HG03460 (cell line): ENCODE measurements around the gene CFAP61.

Experiments used
- ATAC-seq: cut with Tn5 transposase; IDR thresholded peaks from one replicate; pipeline ENCODE4 v1.9.1; 2021; ENCODE audit not compliant: unreplicated experiment

Gene CFAP61

DNA sequence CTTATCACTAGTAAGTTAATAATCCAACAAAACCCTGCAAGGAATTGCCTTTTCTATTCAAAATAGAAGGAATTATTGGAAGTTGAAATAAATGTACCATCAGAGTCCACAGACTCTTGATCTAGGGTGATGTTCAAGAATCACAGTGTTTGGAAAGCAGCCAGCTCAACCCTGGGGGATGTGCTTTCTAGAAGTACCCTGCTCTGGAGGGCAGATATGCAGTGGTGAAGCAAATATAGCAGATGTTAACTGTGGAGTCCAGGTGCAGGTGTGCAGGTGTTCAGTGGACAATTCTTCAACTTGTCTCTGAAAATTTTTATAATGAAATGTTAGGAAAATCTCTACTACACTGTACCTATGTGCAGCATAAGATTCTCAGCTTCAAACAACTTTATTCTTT, 306.5 kb downstream of the CFAP61 start:
- ATAC-seq = no peak

DNA sequence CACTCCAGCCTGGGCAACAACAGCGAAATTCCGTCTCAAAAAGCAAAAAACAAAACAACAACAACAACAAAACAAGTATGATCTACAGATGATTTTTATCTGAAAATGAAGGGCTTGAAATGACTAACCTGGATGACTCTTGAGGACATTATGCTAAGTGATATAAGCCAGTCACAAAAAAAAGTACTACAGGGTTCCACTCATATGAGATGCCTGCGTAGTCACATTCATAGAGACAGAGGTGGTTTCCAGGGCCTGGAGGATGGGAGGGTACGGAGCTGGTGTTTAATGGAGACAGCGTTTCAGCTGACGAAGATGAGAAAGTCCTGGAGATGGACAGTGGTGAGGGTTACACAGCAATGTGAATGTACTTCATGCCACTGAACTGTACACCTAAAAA, 307.3 kb downstream of the CFAP61 start:
- ATAC-seq = no peak

DNA sequence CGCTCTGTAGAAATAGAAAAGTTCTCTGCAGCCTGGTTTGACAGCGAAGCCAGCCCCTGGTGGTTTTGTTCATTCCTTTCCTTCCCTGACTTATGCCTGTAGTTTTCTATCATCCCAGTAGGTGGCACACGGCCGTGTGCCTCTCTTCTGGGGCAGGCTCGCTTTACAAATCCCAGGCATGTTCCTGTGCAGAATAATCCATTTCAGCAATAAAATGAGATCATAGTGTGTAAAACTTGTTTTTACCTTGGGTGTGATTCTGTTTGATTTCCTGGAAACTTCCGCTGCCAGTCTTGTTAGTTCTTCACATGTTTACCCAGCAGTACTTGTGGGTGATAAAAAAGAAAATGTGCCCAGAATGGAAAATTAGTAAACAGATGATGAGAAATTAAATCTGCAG, 308.1 kb downstream of the CFAP61 start:
- no peak for ATAC-seq

DNA sequence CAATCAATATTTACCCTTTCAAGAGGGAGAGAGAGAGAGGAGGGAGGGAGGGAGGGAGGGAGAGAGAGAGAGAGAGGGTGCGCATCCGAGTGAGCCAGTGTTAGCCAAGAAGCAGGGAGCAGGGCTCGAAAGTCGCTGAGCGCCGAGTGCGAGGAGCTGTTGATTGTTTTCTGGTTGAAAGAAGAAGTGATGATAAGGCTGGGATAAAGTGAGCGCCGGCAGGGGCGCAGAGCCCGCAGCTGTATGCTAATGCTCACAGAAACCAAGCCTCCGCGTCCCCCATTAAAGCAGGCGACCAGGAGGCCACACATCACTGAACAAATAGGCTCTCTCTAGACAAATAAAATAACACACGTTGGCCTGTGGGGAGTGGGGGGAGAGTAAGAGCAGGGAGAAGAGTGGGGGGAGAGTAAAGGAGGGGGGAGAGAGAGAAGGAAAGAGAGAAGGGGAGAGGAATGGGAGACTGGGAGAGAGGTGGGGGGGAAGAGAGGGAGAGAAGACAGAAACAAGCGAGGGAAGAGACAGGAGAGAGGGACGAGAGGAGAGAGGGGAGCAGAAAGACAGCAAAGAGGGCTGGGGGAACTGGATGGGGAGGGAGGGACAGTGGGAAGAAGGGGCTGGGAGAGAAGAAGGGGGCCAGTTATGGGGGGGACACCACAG, 310.6 kb downstream of the CFAP61 start:
- no peak for ATAC-seq

DNA sequence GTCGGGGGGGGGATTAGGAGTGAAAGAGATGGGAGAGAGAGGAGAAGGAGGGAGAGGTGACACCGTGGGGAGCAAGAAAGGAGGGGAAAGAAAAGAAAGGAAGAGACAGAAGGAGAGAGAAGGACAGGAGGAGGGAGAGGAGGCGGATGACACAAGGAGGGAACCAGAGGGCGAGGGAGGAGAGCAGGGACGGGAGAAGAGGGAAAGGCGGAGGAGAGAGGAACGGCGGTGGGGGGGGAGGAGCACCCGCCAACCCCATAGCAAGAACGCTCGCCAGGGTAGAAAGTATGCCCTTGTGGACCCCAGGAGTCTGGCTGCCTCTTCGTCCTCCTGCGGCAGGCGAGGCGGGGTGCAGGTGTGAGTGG, 311.1 kb downstream of the CFAP61 start:
- ATAC-seq = no peak

DNA sequence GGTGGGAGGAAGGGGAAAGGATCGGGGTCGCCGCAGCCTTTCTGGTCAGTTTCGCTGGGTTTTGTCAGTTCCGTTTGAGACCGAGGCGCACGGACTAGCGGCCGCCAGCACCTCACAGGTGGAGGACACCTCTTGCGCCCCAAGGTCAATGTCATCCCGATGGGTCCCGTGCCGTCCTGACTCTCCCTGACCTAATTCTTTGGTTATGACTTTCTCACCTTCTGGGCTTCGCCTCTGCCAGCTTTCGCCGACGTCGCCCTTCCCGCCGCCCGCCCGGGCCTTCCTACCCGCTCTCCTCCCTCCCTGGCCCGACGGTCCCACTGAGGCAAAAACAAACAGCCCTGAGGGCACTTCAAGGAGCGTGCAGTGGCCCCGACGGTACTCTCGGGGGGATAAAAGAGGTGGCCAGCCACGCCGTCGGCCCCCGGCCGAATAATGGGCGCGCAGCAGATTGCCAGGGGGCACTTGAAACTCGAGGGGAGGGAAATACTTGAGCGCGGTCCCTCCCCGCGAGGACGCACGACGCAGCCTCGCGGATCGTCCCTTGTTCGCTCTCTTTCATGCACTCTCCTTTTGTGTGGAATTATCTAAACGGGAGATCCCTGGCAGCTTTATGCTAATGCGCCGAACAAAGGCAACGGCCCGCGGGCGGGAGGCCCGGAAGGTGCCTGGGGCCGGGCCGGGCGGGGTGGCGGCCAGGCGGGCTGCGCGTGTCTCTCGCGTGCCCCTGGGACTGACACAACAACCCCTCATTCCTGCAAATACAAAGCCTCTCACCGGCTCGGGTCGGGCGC, 311.7 kb downstream of the CFAP61 start:
- no peak for ATAC-seq

DNA sequence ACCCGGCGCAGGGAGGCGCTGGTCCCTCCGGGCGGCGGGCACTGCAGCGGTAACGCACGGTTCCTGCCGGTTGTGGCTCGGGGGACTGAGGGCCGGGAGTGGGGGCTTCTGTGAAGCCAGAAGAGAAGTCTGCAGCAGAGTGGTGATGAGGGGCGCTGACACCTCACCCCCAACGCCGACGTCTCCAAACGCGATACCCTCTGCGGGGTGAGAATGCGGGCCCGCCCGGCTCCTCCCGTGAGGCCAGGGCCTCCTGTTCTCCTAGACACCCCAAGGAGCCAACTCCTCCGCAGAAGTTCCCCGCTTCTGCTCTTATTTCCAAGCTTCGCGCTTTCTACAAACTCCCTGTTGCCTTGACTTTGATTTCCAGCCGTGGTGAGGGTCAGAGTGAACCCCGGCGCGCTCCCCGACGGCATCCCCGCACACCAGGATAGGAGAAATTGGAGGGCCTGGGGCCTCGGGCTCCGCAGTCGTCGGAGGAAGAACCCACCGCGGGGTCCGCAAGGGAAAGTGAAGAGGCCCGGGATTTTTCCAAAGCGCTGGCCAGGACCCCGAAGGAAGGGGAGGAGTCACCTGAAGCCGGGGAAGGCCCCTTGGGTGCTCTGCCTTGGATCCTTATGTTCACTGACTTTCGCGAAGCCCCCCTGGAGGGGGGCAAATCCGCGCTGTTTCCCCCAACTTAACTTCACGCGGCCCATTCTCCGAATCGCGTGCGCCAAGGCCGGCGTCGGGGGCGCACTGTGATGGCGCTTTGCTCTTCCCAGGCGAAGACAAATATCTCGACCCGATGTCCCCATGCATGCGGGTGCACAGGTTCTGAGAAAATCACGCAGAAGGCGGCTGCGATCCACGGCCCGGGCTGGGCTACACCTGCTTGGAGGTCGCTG, 312.5 kb downstream of the CFAP61 start:
- no peak for ATAC-seq

DNA sequence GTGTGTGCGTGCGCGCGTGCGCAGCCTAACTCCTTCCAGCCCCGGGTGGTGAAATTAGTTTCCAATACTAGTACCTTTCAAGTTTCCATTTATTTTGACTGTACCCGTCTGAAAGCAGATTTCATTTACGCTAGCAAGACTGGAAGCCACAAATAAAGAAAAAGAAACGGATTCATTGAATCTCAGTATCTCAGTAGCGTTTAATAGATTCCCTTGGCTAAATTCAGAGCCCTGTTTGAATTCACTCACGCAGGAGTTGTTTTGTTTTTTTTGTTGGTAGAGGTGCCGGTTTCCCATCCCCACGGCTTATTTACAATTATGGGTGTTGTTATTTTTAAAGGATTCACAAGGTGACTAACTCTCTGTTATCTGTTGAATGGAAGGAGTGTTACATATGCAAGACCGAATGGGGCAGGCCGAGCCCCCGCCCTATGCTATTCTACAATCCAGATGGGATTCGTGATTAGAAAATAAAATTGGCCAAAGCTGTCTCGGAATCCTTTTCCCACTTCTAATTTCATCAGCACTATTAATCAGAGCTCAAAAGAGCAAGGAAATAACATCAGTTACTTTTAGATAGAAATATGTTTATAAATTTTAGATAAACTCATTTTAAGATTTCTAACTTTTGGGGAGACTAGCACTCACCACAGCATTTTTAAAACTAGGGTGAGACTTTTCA, 313.3 kb downstream of the CFAP61 start:
- no peak for ATAC-seq

DNA sequence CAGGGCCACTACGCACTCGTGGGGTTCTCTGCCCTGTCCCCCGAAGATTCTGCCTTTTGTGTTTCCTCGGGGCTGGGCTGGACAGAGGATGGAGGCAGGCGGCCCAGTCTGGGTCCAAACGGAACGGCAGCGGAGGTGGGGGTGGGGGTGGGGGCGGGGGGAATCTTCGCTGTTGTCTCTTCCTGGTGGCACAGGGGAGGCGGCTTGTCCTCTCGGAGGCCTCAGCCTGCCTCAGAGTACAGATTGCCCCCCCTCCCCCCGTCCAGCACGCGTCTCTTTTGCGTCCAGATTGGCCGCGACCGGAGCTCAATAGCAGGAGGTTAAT, 314.2 kb downstream of the CFAP61 start:
- ATAC-seq = no peak

DNA sequence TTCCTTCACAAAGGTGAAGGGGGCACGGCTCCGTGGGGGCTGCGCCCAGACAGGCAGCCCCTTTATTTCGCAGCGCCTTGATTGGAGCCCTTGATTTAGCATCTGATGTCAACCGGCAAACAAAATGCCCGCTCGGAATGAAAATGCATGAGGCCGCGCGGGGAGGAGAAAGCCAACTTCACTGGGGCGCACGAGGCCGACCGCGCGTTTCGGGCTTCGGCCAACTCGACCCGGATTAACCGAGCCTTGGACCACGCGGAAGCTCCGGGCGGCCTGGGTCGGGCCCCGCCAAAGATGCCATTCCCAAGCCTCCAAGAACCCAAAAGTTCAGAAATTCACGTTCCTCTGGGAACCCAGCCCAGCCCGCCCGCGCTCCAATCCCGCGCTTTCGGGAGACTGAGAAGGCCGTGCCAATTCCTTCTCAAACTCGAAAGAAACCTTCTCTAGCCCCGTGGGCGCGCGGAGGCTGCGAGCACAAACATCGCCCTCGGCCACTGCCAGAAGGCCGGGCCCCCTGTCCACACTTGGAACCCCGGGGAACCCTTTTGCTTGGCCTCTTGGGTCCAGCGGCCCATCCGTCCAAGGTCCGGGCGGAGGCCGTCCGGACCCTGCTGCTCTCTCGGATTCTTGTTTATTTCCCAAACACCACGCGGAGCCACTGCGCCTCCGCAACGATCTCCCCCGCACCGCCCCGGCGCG, 314.7 kb downstream of the CFAP61 start:
- no peak for ATAC-seq

DNA sequence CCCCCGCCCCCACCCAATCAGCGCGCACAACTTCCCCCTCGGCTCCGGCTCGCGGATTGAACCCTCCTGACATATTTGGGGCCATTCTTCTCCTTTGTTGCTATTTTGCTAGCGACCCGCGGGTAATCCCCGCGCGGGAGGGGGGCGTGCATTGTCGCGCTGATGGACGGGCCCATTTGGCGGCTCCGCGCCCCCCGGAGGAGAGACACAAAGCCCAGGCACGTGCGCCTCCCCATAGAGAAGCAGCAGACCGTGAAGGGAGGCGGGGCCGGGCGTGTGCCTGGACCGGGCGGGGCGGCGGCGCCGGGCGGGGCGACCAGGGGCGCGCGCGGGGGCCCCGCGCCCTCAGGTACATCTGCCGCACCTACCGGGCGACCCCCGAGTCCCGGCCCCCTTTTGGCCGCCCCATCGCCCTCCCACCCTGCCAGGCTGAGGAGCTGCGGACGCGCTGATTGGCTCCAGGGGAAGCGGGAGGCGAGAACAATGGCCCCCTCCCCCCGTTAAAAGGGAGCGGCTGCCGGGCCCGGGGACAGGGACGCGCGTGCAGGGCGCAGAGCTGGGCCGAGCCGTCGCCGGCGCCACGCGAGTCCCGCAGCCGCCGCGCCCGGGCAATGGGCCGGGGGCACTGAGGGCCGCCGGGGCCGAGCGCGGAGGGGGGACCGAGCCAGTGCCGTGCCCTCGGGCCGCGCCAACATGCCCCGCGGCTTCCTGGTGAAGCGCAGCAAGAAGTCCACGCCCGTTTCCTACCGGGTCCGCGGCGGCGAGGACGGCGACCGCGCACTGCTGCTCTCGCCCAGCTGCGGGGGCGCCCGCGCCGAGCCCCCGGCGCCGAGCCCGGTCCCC, 315.5 kb downstream of the CFAP61 start, which contains the start of gene INSM1:
Gene INSM1, plus strand, starts transcription at position 530 of the 843 bp plus-strand sequence. Its CDS starts 164 bp downstream, at position 694.
- no peak for ATAC-seq

DNA sequence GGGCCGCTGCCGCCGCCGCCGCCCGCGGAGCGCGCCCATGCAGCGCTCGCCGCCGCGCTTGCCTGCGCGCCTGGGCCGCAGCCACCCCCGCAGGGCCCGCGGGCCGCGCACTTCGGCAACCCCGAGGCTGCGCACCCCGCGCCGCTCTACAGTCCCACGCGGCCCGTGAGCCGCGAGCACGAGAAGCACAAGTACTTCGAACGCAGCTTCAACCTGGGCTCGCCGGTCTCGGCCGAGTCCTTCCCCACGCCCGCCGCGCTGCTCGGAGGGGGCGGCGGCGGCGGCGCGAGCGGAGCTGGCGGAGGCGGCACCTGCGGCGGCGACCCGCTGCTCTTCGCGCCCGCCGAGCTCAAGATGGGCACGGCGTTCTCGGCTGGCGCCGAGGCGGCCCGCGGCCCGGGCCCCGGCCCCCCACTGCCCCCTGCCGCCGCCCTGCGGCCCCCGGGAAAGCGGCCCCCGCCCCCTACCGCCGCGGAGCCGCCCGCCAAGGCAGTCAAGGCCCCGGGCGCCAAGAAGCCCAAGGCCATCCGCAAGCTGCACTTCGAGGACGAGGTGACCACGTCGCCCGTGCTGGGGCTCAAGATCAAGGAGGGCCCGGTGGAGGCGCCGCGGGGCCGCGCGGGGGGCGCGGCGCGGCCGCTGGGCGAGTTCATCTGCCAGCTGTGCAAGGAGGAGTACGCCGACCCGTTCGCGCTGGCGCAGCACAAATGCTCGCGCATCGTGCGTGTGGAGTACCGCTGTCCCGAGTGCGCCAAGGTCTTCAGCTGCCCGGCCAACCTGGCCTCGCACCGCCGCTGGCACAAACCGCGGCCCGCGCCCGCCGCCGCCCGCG, 316.3 kb downstream of the CFAP61 start:
- no peak for ATAC-seq

DNA sequence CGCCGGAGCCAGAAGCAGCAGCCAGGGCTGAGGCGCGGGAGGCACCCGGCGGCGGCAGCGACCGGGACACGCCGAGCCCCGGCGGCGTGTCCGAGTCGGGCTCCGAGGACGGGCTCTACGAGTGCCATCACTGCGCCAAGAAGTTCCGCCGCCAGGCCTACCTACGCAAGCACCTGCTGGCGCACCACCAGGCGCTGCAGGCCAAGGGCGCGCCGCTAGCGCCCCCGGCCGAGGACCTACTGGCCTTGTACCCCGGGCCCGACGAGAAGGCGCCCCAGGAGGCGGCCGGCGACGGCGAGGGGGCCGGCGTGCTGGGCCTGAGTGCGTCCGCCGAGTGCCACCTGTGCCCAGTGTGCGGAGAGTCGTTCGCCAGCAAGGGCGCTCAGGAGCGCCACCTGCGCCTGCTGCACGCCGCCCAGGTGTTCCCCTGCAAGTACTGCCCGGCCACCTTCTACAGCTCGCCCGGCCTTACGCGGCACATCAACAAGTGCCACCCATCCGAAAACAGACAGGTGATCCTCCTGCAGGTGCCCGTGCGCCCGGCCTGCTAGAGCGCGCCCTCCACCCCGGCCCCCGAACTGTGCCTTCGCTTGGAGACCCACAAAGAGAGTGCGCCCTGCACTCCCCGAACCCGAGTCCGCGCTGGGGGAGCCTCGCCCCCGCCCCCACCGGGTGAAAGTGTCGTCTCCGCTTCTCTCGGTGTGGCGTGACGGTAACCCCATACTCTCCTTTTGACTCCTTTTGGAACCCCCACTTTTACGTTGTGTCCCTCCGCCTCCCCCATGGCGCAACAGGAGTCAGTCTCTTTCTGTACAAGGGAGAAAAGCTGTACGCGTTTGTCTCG, 317.1 kb downstream of the CFAP61 start:
- ATAC-seq = no peak

DNA sequence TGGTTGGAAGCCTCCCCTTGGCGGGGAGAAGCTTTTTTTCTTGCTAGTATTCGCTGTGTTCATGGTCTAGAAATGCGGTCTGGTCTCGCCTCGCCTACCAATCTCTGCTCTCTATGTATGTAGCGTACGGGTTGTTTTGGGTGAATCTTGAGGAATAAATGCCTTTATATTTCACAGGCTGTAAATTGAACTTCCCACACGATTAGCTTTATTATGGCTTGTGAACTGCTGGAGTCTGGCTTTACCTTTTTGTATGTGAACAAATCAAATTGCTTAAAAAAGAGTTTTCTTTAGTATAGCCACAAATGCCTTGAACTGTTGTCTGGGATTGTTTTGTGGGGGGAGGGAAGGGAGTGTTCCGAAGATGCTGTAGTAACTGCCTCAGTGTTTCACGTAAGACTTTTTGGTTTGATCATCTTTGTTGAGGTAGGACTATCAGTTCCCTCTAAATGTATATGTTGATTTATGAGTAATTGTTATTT, 317.8 kb downstream of the CFAP61 start:
- no peak for ATAC-seq

DNA sequence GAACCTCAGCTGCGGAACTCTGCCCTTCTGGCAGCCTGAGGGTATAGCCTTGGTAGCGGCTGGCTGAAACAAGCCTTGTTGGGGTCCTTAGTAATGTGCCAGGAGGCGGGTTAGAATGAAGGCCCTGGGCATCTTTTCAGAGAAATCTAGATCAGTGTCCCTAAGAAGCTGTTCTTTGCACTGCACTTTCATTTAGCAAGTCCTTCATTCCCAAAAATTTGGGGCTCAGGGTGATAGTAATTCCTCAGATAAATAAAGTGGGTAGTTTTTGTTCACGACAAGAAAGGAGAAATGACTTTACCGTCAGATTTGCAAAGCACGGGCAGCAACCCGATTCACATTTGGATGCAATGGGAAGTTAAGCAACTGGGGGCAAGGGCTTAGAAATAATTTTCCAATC, 318.8 kb downstream of the CFAP61 start:
- ATAC-seq = no peak

DNA sequence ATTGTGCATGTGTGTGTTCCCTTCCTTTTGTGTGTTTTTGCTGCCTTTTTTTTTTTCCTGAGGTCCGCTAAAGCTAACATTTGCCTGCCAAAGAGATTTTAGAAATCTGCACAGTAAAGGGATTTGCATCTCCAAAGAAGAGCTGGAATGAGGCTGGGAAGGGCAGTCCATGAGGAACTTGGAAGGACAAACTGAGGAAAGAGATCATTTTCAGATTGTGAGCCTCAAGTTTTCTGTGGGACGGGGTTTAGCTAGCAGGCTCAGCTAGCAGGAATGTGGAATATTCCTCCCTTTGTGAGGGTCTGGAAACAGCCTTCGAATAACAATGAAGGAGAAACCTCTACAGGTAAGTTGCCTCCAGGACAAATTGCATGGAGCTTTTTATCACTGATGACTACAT, 319.3 kb downstream of the CFAP61 start:
- ATAC-seq = no peak

DNA sequence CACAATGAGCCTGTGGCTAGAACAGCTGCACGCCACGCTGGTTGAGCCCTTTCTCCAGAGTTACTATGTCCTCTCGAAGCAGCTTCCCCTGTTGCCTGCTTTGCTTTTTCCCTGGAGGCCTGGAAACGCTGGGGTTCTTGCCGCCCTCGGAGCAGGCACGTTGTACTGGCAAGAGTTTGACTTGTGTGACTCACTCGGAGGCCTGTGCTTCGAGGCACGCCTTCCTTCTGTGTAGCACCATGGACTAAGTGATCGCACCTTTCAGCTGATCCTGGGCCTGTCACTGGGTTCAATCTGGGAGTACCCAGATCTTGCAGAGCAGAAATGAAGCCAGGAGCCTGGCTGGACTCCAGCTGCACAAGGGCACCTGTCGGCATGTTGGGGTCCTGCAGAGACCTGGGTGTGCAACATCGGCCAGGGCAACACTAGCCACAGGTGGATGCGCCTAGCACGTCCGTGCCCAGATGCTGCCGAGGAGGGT, 320.8 kb downstream of the CFAP61 start:
- ATAC-seq = no peak

DNA sequence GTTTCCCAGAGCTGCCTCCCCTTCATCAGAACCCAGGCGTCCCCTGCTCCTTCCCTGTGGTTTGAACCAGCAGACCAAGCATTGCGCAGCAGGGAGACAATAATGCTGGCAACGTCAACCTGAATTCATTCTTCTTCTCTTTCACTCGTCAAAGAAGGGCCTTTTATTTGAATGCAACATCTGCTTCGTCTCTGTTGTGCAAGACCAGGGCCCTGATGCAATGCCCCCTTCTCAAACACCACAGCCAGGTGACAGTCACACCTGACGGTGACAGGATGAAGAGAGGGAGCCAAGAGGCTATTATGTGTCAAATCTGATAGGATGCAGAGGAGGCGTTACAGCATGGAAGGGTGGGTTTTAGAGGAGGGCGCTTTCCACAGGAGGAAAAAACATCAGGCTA, 323.5 kb downstream of the CFAP61 start:
- ATAC-seq = no peak
